NCI-H1092 treated with DMSO at 0.1 percent for 48 hours (cell line): Measurements from ENCODE around the gene HOXD11.

ENCODE experiments used
- DNase-seq: peaks from one replicate; lab custom pipeline; 2025; lab: John Stamatoyannopoulos, UW

The HOXD11 gene

GRCh38 chr2:176105078-176105729 is 1.9 kb upstream of the HOXD11 start:
- DNase-seq: no peak

GRCh38 chr2:176105730-176106580 is 1.1 kb upstream of the HOXD11 start:
- no peak for DNase-seq

GRCh38 chr2:176107731-176108181 is 676 bp downstream of the HOXD11 start:
- no peak for DNase-seq

GRCh38 chr2:176109192-176109901 is 2.3 kb downstream of the HOXD11 start:
- DNase-seq: no peak

- DNase-seq: no peak
Measured at GRCh38 chr2:176109946-176110345, 2.9 kb downstream of the HOXD11 start.

GRCh38 chr2:176110415-176111308 is 3.6 kb downstream of the HOXD11 start:
- no peak for DNase-seq

- DNase-seq: no peak
Measured at GRCh38 chr2:176111309-176111663, 4.2 kb downstream of the HOXD11 start.

- no peak for DNase-seq
Measured at GRCh38 chr2:176111846-176112374, 4.8 kb downstream of the HOXD11 start.

GRCh38 chr2:176112375-176113302 is 5.6 kb downstream of the HOXD11 start:
- DNase-seq: no peak

GRCh38 chr2:176114120-176114929 is 7.2 kb downstream of the HOXD11 start:
- DNase-seq: no peak

- no peak for DNase-seq
Measured at GRCh38 chr2:176114930-176115625, 8.0 kb downstream of the HOXD11 start.

GRCh38 chr2:176115883-176116813 is 9.1 kb downstream of the HOXD11 start, which contains the start of gene HOXD10:
Gene HOXD10, plus strand, starts transcription at chr2:176116778. Its CDS starts 56 bp downstream, at chr2:176116834.
- no peak for DNase-seq

GRCh38 chr2:176117162-176117822 is 10.2 kb downstream of the HOXD11 start:
- no peak for DNase-seq

- DNase-seq: no peak
Measured at GRCh38 chr2:176117823-176118371, 10.8 kb downstream of the HOXD11 start.

GRCh38 chr2:176118601-176119339 is 11.7 kb downstream of the HOXD11 start:
- DNase-seq: no peak
